ENCODE measurements around the gene TMIE. TPM values are rescaled to one million over a fixed set of nuclear protein-coding genes. Genes with fewer than 3 reads are reported as not detected.

Gene TMIE
- polyA plus RNA-seq, 1 donor (not counting 4 experiments of a cell fraction or from before 2014, with no cell fraction given): 0.07 TPM

DNA sequence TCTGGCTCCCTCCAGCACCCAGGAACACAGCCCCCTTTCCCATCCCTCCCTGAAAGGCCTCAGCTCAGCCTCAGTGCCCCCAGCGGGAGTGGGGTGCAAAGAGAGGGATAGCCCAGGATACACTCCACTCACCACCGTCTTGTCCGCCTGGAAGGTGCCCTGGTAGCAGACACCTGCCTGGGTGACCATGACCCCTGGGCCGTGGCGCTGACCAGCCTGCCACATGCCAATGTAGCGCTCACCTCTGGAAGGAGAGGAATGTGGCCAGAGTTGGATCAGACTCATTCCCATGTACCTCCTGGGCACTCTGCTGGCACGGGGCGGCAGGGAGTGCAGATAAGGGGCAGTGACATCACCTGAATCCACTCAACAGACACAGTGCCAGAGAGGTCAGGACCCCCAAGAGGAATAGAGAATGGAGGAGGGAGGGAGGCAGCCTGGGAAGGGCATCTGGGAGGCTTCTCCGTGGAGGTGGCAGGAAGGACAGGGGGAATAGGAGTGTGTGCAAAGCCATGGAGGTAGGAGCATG is 20.8 kb upstream of the TMIE start:
- Histone ChIP-seq H3K4me3 (ENCODE audit: control insufficient read depth in 2 of 3, extremely low read depth in 1 of 3, insufficient read depth in 2 of 3, low read depth in 1 of 3, low read length in 3 of 3) (no peak overlapping the region), H3K27me3 (ENCODE audit: control insufficient read depth, extremely low read depth, insufficient read depth, low read length) (no peaks in the 10 kb centered on the region), H2AFZ (ENCODE audit: control insufficient read depth, low read length) (no peak overlapping the region), H3K36me3 (ENCODE audit: control insufficient read depth in 2 of 2, extremely low read depth in 1 of 2, insufficient read depth in 2 of 2, low read length in 2 of 2) (peaks cover 67 to 76% of the 10 kb centered on the region in 2 experiments), H4K20me1 (ENCODE audit: control insufficient read depth, extremely low read depth, insufficient read depth, low read length) (no peaks in the 10 kb centered on the region), H3K9me3 (ENCODE audit: control insufficient read depth, low read depth, low read length) (no peaks in the 10 kb centered on the region), H3K79me2 (ENCODE audit: control insufficient read depth, insufficient read depth, low read length) (no peaks in the 10 kb centered on the region), H3K27ac (ENCODE audit: control insufficient read depth, insufficient read depth, low read length) (no peak overlapping the region), H3K9me1 (ENCODE audit: control insufficient read depth, extremely low read depth, insufficient read depth, low read length) (no peaks in the 10 kb centered on the region), H3K4me1 (ENCODE audit: control insufficient read depth, extremely low read depth, insufficient read depth, low read length) (no peaks in the 10 kb centered on the region), H3K4me2 (ENCODE audit: control insufficient read depth, extremely low read depth, insufficient read depth, low read depth, low read length) (no peak overlapping the region), H3K9ac (ENCODE audit: control insufficient read depth, extremely low read depth, insufficient read depth, low read length) (no peak overlapping the region)
- dilution Hi-C loops (cut with MboI; ENCODE audit: extremely low pct_ligation_motif_present, low sequenced_read_pairs): no loop called here
- FAIRE-seq: no peak
- DNase-seq (ENCODE audit: low read depth, low spot score): no peak
- TF ChIP-seq, protein P1, sequence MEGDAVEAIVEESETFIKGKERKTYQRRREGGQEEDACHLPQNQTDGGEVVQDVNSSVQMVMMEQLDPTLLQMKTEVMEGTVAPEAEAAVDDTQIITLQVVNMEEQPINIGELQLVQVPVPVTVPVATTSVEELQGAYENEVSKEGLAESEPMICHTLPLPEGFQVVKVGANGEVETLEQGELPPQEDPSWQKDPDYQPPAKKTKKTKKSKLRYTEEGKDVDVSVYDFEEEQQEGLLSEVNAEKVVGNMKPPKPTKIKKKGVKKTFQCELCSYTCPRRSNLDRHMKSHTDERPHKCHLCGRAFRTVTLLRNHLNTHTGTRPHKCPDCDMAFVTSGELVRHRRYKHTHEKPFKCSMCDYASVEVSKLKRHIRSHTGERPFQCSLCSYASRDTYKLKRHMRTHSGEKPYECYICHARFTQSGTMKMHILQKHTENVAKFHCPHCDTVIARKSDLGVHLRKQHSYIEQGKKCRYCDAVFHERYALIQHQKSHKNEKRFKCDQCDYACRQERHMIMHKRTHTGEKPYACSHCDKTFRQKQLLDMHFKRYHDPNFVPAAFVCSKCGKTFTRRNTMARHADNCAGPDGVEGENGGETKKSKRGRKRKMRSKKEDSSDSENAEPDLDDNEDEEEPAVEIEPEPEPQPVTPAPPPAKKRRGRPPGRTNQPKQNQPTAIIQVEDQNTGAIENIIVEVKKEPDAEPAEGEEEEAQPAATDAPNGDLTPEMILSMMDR (optimal IDR thresholded peaks at IDR 0.05 in 1 of 3, IDR thresholded peaks at IDR 0.05 in 1 of 3, conservative IDR thresholded peaks at IDR 0.05 in 1 of 3; ENCODE audit: extremely low read depth in 1 of 3, insufficient read depth in 2 of 3, low read length in 3 of 3): no peak
- TF ChIP-seq EZH2 (IDR thresholded peaks at IDR 0.05; ENCODE audit: low read length): no peak

DNA sequence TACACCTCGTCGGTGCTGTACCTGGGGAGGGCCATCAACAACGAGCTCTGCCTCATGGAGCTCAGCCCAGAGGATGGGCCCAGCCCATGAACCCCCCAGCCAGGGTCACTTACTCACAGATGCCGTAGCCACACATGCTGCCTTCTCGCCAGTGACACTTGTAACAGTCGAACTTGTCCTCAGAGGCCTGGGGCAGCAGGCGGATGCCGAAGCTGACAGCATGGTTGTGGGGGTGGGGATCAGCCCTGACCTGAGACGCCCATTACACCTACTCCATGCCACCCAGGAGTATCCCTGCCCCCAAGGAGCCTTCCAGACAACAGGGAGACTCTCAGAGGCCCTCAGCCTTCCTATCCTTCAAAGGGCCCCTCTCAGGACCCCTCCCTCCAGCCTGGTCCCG is 19.8 kb upstream of the TMIE start:
- Histone ChIP-seq H4K20me1 (ENCODE audit: control insufficient read depth, extremely low read depth, insufficient read depth, low read length) (no peaks in the 10 kb centered on the region), H2AFZ (ENCODE audit: control insufficient read depth, low read length) (no peak overlapping the region), H3K79me2 (ENCODE audit: control insufficient read depth, insufficient read depth, low read length) (no peaks in the 10 kb centered on the region), H3K4me3 (ENCODE audit: control insufficient read depth in 2 of 3, extremely low read depth in 1 of 3, insufficient read depth in 2 of 3, low read depth in 1 of 3, low read length in 3 of 3) (no peak overlapping the region), H3K9me1 (ENCODE audit: control insufficient read depth, extremely low read depth, insufficient read depth, low read length) (no peaks in the 10 kb centered on the region), H3K27ac (ENCODE audit: control insufficient read depth, insufficient read depth, low read length) (no peak overlapping the region), H3K9me3 (ENCODE audit: control insufficient read depth, low read depth, low read length) (no peaks in the 10 kb centered on the region), H3K9ac (ENCODE audit: control insufficient read depth, extremely low read depth, insufficient read depth, low read length) (no peak overlapping the region), H3K4me1 (ENCODE audit: control insufficient read depth, extremely low read depth, insufficient read depth, low read length) (no peaks in the 10 kb centered on the region), H3K36me3 (ENCODE audit: control insufficient read depth in 2 of 2, extremely low read depth in 1 of 2, insufficient read depth in 2 of 2, low read length in 2 of 2) (peaks cover 65 to 78% of the 10 kb centered on the region in 2 experiments), H3K27me3 (ENCODE audit: control insufficient read depth, extremely low read depth, insufficient read depth, low read length) (no peaks in the 10 kb centered on the region), H3K4me2 (ENCODE audit: control insufficient read depth, extremely low read depth, insufficient read depth, low read depth, low read length) (no peak overlapping the region)
- FAIRE-seq (no peak), DNase-seq (ENCODE audit: low read depth, low spot score) (no peak)
- TF ChIP-seq EZH2 (IDR thresholded peaks at IDR 0.05; ENCODE audit: low read length): no peak
- TF ChIP-seq, protein P1 (optimal IDR thresholded peaks at IDR 0.05 in 1 of 3, IDR thresholded peaks at IDR 0.05 in 1 of 3, conservative IDR thresholded peaks at IDR 0.05 in 1 of 3; ENCODE audit: extremely low read depth in 1 of 3, insufficient read depth in 2 of 3, low read length in 3 of 3): no peak
- dilution Hi-C loops (cut with MboI; ENCODE audit: extremely low pct_ligation_motif_present, low sequenced_read_pairs): no loop called here
